ENCODE results near the gene FLT3.

GRCh38 chr13:27967736-27968315, 132.6 kb downstream of the FLT3 start:
- no peak for TF ChIP-seq POLR2A (IDR thresholded peaks at IDR 0.05)
- no peak for TF ChIP-seq CTCF (IDR thresholded peaks at IDR 0.05)

All from testis (tissue), 2 donors.